ENCODE data around the gene SRP9.

- TF ChIP-seq POLR2AphosphoS5 (IDR thresholded peaks at IDR 0.05) (no peak), CTCF (IDR thresholded peaks at IDR 0.05 in 8 of 11, conservative IDR thresholded peaks at IDR 0.05 in 3 of 11) (no peak)
Observed at GRCh38 chr1:225760531-225760930, 17.1 kb upstream of the SRP9 start.

All from spleen (tissue), 7 donors.